H1 (cell line): ENCODE data around the gene TEKT4. TPM values are rescaled to one million over a fixed set of nuclear protein-coding genes. Genes with fewer than 3 reads are reported as not detected.

Source experiments
- CTCF ChIA-PET: fragments of 300-600 bp; sonication (Branson Sonifier 250); formaldehyde crosslinking; loops from one replicate; lab custom pipeline; 2021; ENCODE audit not compliant: partially characterized antibody; lab: Charles Lee
- POLR2A ChIA-PET: fragments of 300-600 bp; sonication (Branson Sonifier 250); formaldehyde crosslinking; loops from one replicate; lab custom pipeline; 2021; ENCODE audit warnings: inconsistent platforms; ENCODE audit not compliant: partially characterized antibody; lab: Charles Lee
- DNase-seq, 2 experiments: peaks; one replicate each; pipeline versions ENCODE4 v3.0.0 to v3.0.0-alpha.2; 2010 to 2022; ENCODE audit warnings: low spot score in 2 of 2, low read depth in 1 of 2, mixed read lengths in 1 of 2
- FAIRE-seq: peaks from 2 replicates; lab custom pipeline; 2011; peaks lifted over from hg19 to GRCh38; lab: Jason Lieb, UNC
- H2AFZ ChIP-seq: 2 replicates; pipeline ENCODE4 v1.8.1; 2012; ENCODE audit warnings: low read length, inconsistent platforms
- H2AK5ac ChIP-seq: 2 replicates; pipeline ENCODE4 v1.6.1; 2013; ENCODE audit warnings: low read depth, low read length
- H2BK120ac ChIP-seq: replicated peaks from 2 replicates; pipeline ENCODE3; 2013; ENCODE audit warnings: low read depth, low read length, inconsistent platforms
- H2BK12ac ChIP-seq: 2 replicates; pipeline ENCODE4 v1.6.1; 2013; ENCODE audit warnings: low read depth, low read length
- H2BK15ac ChIP-seq: 2 replicates; pipeline ENCODE4 v1.6.1; 2013; ENCODE audit warnings: low read length
- H2BK20ac ChIP-seq: 2 replicates; pipeline ENCODE4 v1.6.1; 2013; ENCODE audit warnings: low read length
- H2BK5ac ChIP-seq: 2 replicates; pipeline ENCODE4 v1.6.1; 2013; ENCODE audit warnings: low read depth, low read length
- H3K14ac ChIP-seq: 2 replicates; pipeline ENCODE4 v1.6.1; 2013; ENCODE audit warnings: inconsistent platforms; ENCODE audit not compliant: insufficient read length
- H3K18ac ChIP-seq: 2 replicates; pipeline ENCODE4 v1.6.1; 2013; ENCODE audit warnings: low read length; ENCODE audit errors: extremely low read depth
- H3K23ac ChIP-seq: 2 replicates; pipeline ENCODE4 v1.6.1; 2013; ENCODE audit warnings: inconsistent platforms; ENCODE audit not compliant: insufficient read length
- H3K23me2 ChIP-seq: 2 replicates; pipeline ENCODE4 v1.6.1; 2013; ENCODE audit warnings: low read depth, low read length
- H3K27ac ChIP-seq: 2 replicates; pipeline ENCODE4 v1.6.1; 2011; ENCODE audit warnings: low read depth, low read length, inconsistent platforms
- H3K27me3 ChIP-seq, 4 experiments: replicated peaks in 1 of 4; 1 replicate in 1 of 4; 2 replicates in 3 of 4; pipeline versions ENCODE4 v1.6.1 to v1.8.1; 2011 to 2013; ENCODE audit warnings: low read length in 3 of 4, mild to moderate bottlenecking in 3 of 4, inconsistent platforms in 2 of 4, mixed read lengths in 2 of 4, moderate library complexity in 1 of 4; ENCODE audit not compliant: control insufficient read depth in 3 of 4, insufficient read depth in 3 of 4; ENCODE audit errors: extremely low read depth in 1 of 4
- H3K36me3 ChIP-seq, 4 experiments: 2 replicates each; pipeline versions ENCODE4 v1.6.1 to v1.8.1; 2011 to 2013; ENCODE audit warnings: mild to moderate bottlenecking in 4 of 4, low read length in 3 of 4, moderate library complexity in 2 of 4, control low read depth in 1 of 4, inconsistent platforms in 1 of 4; ENCODE audit not compliant: insufficient read depth in 4 of 4, control insufficient read depth in 2 of 4
- H3K4ac ChIP-seq: replicated peaks from 2 replicates; pipeline ENCODE3; 2013; ENCODE audit warnings: low read length, low read depth, mixed read lengths, inconsistent platforms; ENCODE audit not compliant: insufficient read length
- H3K4me1 ChIP-seq, 4 experiments: replicated peaks in 1 of 4; 1 replicate in 1 of 4; 2 replicates in 3 of 4; pipeline versions ENCODE4 v1.6.1 to v1.8.1; 2011 to 2013; ENCODE audit warnings: low read length in 3 of 4, inconsistent platforms in 2 of 4, mixed read lengths in 1 of 4; ENCODE audit not compliant: insufficient read depth in 4 of 4, control insufficient read depth in 3 of 4
- H3K4me2 ChIP-seq, 2 experiments: 2 replicates each; pipeline versions ENCODE4 v1.6.1 to v1.8.1; 2011 to 2013; ENCODE audit warnings: low read depth in 2 of 2, low read length in 2 of 2, control low read depth in 1 of 2, inconsistent platforms in 1 of 2, mild to moderate bottlenecking in 1 of 2; ENCODE audit not compliant: insufficient read depth in 1 of 2
- H3K4me3 ChIP-seq, 4 experiments: fragments of 200-600, 300-600 bp in 1 of 4; sonication (generic), shearing (Covaris generic), sonication (Bioruptor Twin) in 1 of 4; 2 replicates each; pipeline versions ENCODE4 v1.5.1 to v1.8.1; 2011 to 2016; ENCODE audit warnings: low read length in 4 of 4, low read depth in 3 of 4, control low read depth in 2 of 4, inconsistent platforms in 2 of 4, mild to moderate bottlenecking in 2 of 4, mixed read lengths in 1 of 4, moderate library complexity in 1 of 4; ENCODE audit not compliant: insufficient read depth in 2 of 4; ENCODE audit errors: extremely low read depth in 1 of 4
- H3K56ac ChIP-seq: replicated peaks from 2 replicates; pipeline ENCODE3; 2013; ENCODE audit warnings: low read depth, mild to moderate bottlenecking, mixed read lengths, low read length, inconsistent platforms; ENCODE audit not compliant: insufficient read length
- H3K79me1 ChIP-seq: 2 replicates; pipeline ENCODE4 v1.6.1; 2013; ENCODE audit warnings: low read depth, low read length, control low read depth
- H3K79me2 ChIP-seq, 2 experiments: 2 replicates each; pipeline versions ENCODE4 v1.6.1 to v1.8.1; 2012 to 2013; ENCODE audit warnings: low read length in 2 of 2, mild to moderate bottlenecking in 2 of 2, inconsistent platforms in 1 of 2; ENCODE audit not compliant: insufficient read depth in 2 of 2, control insufficient read depth in 1 of 2
- H3K9ac ChIP-seq, 4 experiments: replicated peaks in 1 of 4; 1 replicate in 1 of 4; 2 replicates in 3 of 4; pipeline versions ENCODE4 v1.6.1 to v1.8.1; 2011 to 2013; ENCODE audit warnings: low read depth in 3 of 4, low read length in 3 of 4, control low read depth in 2 of 4, mild to moderate bottlenecking in 2 of 4, moderate library complexity in 2 of 4, inconsistent platforms in 1 of 4; ENCODE audit errors: extremely low read depth in 1 of 4
- H3K9me3 ChIP-seq, 2 experiments: 2 replicates each; pipeline versions ENCODE4 v1.6.1 to v1.8.1; 2012 to 2013; ENCODE audit warnings: mild to moderate bottlenecking in 2 of 2, moderate library complexity in 2 of 2, control low read depth in 1 of 2, inconsistent platforms in 1 of 2, low read depth in 1 of 2, low read length in 1 of 2, mixed read lengths in 1 of 2; ENCODE audit not compliant: insufficient read depth in 2 of 2
- H4K20me1 ChIP-seq, 2 experiments: replicated peaks in 1 of 2; 2 replicates each; pipeline versions ENCODE3 to v1.8.1; 2011 to 2013; ENCODE audit warnings: inconsistent platforms in 2 of 2, low read length in 2 of 2, mild to moderate bottlenecking in 1 of 2; ENCODE audit not compliant: insufficient read depth in 2 of 2, control insufficient read depth in 1 of 2
- H4K5ac ChIP-seq: 2 replicates; pipeline ENCODE4 v1.6.1; 2013; ENCODE audit warnings: low read length, low read depth, mixed read lengths, inconsistent platforms; ENCODE audit not compliant: insufficient read length
- H4K8ac ChIP-seq: 2 replicates; pipeline ENCODE4 v1.8.0; 2013; ENCODE audit warnings: mild to moderate bottlenecking, moderate library complexity, low read length, inconsistent platforms; ENCODE audit not compliant: insufficient read depth; ENCODE audit errors: extremely low read depth
- H4K91ac ChIP-seq: replicated peaks from 2 replicates; pipeline ENCODE3; 2013; ENCODE audit warnings: low read length, mixed read lengths, inconsistent platforms; ENCODE audit not compliant: insufficient read length
- CHD1 ChIP-seq: IDR thresholded peaks from 2 replicates; pipeline ENCODE4 v1.6.1; 2012; ENCODE audit warnings: low read depth, low read length, improper control_type of control experiment
- POLR2AphosphoS5 ChIP-seq: IDR thresholded peaks from 2 replicates; pipeline ENCODE4 v1.6.1; 2011; ENCODE audit warnings: low read depth, low read length
- RAD21 ChIP-seq, 2 experiments: IDR thresholded peaks in 1 of 2; conservative IDR thresholded peaks in 1 of 2; 2 replicates each; pipeline ENCODE4 v1.6.1; 2011; ENCODE audit warnings: low read depth in 2 of 2, low read length in 2 of 2, improper control_type of control experiment in 1 of 2, inconsistent platforms in 1 of 2, mild to moderate bottlenecking in 1 of 2, moderate library complexity in 1 of 2
- RXRA ChIP-seq: IDR thresholded peaks from 2 replicates; pipeline ENCODE4 v1.6.1; 2011; ENCODE audit warnings: low read depth, mild to moderate bottlenecking, low read length, moderate library complexity; ENCODE audit not compliant: insufficient read depth
- TEAD4 ChIP-seq: IDR thresholded peaks from 2 replicates; pipeline ENCODE4 v1.6.1; 2012; ENCODE audit warnings: low read depth, low read length, inconsistent platforms, mixed read lengths
- ZNF274 ChIP-seq: IDR thresholded peaks from 2 replicates; pipeline ENCODE4 v1.7.0; 2012; ENCODE audit warnings: low read length, borderline replicate concordance; ENCODE audit errors: extremely low read depth
- WGBS, 2 experiments: shearing (Covaris generic) in 1 of 2; methylation state at CpG; one replicate each; pipeline versions ENCODE4 v1.1.6 to v1.1.7; 2013 to 2015; ENCODE audit warnings: low lambda C conversion rate in 2 of 2, mixed read lengths in 2 of 2, inconsistent platforms in 1 of 2, low coverage in 1 of 2, missing lambda C conversion rate in 1 of 2; ENCODE audit not compliant: insufficient replicate concordance in 2 of 2, insufficient coverage in 1 of 2, insufficient read length in 1 of 2; ENCODE audit errors: extremely low coverage in 1 of 2, missing lambda C conversion rate in 1 of 2; 5-methylcytosine and 5-hydroxymethylcytosine counted together
- polyA plus RNA-seq, 7 experiments: library from polyadenylated mRNA; depleted of rRNA in 3 of 7; stranded (reverse) in 5 of 7; unstranded in 2 of 7; fragments of >200 nt in 5 of 7; fragments of 200-250 nt in 2 of 7; gene quantifications; 1 replicate in 5 of 7; 2 replicates in 1 of 7; 4 replicates in 1 of 7; pipeline versions ENCODE4 v1.2.1 to v1.2.3, GENCODE V29; 2011 to 2013; ENCODE audit warnings: missing spikeins in 2 of 7, mixed read lengths in 2 of 7
- total RNA-seq: library from RNA; stranded (reverse); fragmentation: NEBNext Ultra II Directional; extraction: Animal tissue kit (Norgen Biotek cat#: 25700); gene quantifications from 2 replicates; pipeline ENCODE4 v1.2.1, GENCODE V29; 2021
- TF ChIP-seq, protein P1 (sequence below): IDR thresholded peaks from 2 replicates; pipeline ENCODE4 v1.6.1; 2012; ENCODE audit warnings: inconsistent platforms

The TEKT4 gene
- total and polyA plus RNA-seq, 2 of the 8 experiments (the other 6 are each of a cell fraction or from before 2014, with no cell fraction given) = not detected

DNA sequence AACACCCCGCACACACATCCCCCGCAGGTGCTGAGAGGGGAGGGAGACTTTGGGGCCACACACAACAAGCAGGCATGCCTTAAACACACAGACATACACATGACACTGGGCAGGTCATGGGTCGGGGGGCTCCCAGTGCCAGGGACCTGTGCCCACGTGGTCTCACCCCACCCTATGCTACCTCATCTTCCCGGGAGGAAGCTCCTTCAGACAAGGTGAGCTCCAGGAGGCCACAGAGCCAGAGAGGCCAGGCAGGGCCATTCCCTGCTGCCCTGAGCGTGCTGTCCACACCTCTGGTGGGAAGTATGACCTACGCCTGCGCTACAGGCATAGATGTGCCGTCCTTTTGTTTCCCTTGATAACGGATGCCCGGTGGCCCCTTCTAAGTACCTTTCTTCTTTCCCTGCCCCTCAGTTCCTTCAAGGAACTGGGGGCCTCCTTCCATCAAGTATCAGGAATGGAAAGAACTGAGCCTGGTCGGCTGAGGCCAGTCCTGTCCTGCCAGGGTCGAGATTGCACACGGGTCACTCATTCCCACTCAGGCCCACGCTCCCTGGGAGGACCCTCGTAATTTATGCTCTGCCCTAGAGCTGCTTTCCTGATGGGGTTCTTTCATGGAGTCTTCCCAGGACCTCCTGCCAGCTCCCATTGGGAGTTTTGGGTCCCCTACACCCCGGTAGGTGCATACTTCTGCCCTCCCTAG lies 4.7 kb downstream of the TEKT4 start:
- no peak overlapping the region for H3K27ac ChIP-seq
- H3K4me2 ChIP-seq = no peak overlapping the region
- no peaks in the 10 kb centered on the region; a peak in 1 of 7 replicates for H3K4me1 ChIP-seq
- POLR2A ChIA-PET = no interaction called here
- no peak overlapping the region for H3K4ac ChIP-seq
- TF ChIP-seq, protein P1, sequence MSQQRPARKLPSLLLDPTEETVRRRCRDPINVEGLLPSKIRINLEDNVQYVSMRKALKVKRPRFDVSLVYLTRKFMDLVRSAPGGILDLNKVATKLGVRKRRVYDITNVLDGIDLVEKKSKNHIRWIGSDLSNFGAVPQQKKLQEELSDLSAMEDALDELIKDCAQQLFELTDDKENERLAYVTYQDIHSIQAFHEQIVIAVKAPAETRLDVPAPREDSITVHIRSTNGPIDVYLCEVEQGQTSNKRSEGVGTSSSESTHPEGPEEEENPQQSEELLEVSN = no peak
- TF ChIP-seq ZNF274 (no peak), TEAD4 (no peak), RAD21 (IDR thresholded peaks at IDR 0.05 in 1 of 2, conservative IDR thresholded peaks at IDR 0.05 in 1 of 2; ENCODE audit: low read depth in 2 of 2, low read length in 2 of 2) (no peak), POLR2AphosphoS5 (no peak), RXRA (no peak), CHD1 (no peak)
- 80% methylated on average over 17 of the region's 17 CpGs; no CpG with 5 or more reads in 1 of the 2 experiments for WGBS, 2 experiments
- no peak overlapping the region for H2BK5ac ChIP-seq
- no peak overlapping the region for H2AK5ac ChIP-seq
- H3K79me1 ChIP-seq = no peaks in the 10 kb centered on the region
- H4K8ac ChIP-seq = no peak overlapping the region
- H4K5ac ChIP-seq = no peak overlapping the region
- no peak overlapping the region for H3K23ac ChIP-seq
- no peak overlapping the region for H2BK120ac ChIP-seq
- H2BK20ac ChIP-seq = no peak overlapping the region
- no peak overlapping the region for H2BK15ac ChIP-seq
- DNase-seq (no peak), FAIRE-seq (no peak)
- H3K9me3 ChIP-seq = peaks cover 60 to 100% of the 10 kb centered on the region in 2 experiments; a peak in 3 of 4 replicates
- no peaks in the 10 kb centered on the region for H4K20me1 ChIP-seq
- CTCF ChIA-PET = interaction anchor here (1.3 kb wide), 1 partner anchor 9 kb away, joined by 3 read pairs; no protein-coding TSS in a partner anchor
- no peaks in the 10 kb centered on the region for H3K79me2 ChIP-seq
- H3K36me3 ChIP-seq = no peaks in the 10 kb centered on the region
- no peak overlapping the region for H3K18ac ChIP-seq
- H3K23me2 ChIP-seq = no peaks in the 10 kb centered on the region
- H4K91ac ChIP-seq = no peak overlapping the region
- H3K56ac ChIP-seq = no peak overlapping the region
- no peak overlapping the region for H3K9ac ChIP-seq
- peaks cover 0 to 4% (median 0%) of the 10 kb centered on the region in 4 experiments; a peak in 1 of 7 replicates for H3K27me3 ChIP-seq
- no peak overlapping the region for H3K4me3 ChIP-seq
- H3K14ac ChIP-seq = no peak overlapping the region
- H2AFZ ChIP-seq = no peak overlapping the region
- H2BK12ac ChIP-seq = no peak overlapping the region
